ENCODE results near the gene HAVCR1.
"Not testable (repeated sequence)": the region's sequence is repeated elsewhere in the genome, so short reads cannot be mapped to it uniquely, and the experiment has no call there.

The HAVCR1 gene

GRCh38 chr5:157067005-157067404 is 8.1 kb upstream of the HAVCR1 start:
- TF ChIP-seq CTCF (IDR thresholded peaks at IDR 0.05; ENCODE audit: low read depth, low read length, missing control alignments), result no peak
- H3K4me3 ChIP-seq (ENCODE audit: low read depth, low read length), result no peak overlapping the region
- no peak for DNase-seq (ENCODE audit: low read depth)

GRCh38 chr5:157066080-157066479 is 7.2 kb upstream of the HAVCR1 start:
- no peak for TF ChIP-seq CTCF (IDR thresholded peaks at IDR 0.05; ENCODE audit: low read depth, low read length, missing control alignments)
- H3K4me3 ChIP-seq (ENCODE audit: low read depth, low read length), result no peak overlapping the region
- DNase-seq (ENCODE audit: low read depth), result no peak

- TF ChIP-seq CTCF (IDR thresholded peaks at IDR 0.05; ENCODE audit: low read depth, low read length, missing control alignments), result no peak
- H3K4me3 ChIP-seq (ENCODE audit: low read depth, low read length), result no peak overlapping the region
- DNase-seq (ENCODE audit: low read depth), result no peak
These were observed 5.0 kb upstream of the HAVCR1 start for GRCh38 chr5:157063776-157064430.

DNA sequence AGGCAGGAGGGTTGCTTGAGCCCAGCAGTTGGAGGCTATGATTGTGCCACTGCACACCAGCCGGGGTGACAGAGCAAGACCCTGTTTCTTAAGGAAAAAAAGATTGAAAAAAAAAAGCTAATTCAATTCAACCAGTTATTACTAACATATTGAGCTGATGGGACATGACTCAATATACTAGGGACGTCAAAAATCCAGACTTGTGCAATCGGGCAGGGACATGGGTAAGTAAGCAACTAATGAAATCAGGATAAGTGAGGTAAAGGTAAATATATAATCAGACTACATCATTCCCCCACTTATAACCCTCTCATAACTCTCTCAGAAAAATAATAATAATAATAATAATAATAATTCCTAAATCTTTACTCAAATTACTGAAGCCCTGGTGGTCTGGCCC is 975 bp upstream of the HAVCR1 start:
- no peak for TF ChIP-seq CTCF (IDR thresholded peaks at IDR 0.05; ENCODE audit: low read depth, low read length, missing control alignments)
- no peak for DNase-seq (ENCODE audit: low read depth)
- H3K4me3 ChIP-seq (ENCODE audit: low read depth, low read length), result no peak overlapping the region

GRCh38 chr5:157057459-157058370 is 1.2 kb downstream of the HAVCR1 start:
- TF ChIP-seq CTCF (IDR thresholded peaks at IDR 0.05; ENCODE audit: low read depth, low read length, missing control alignments), result no peak
- no peak overlapping the region for H3K4me3 ChIP-seq (ENCODE audit: low read depth, low read length)
- no peak for DNase-seq (ENCODE audit: low read depth)

DNA sequence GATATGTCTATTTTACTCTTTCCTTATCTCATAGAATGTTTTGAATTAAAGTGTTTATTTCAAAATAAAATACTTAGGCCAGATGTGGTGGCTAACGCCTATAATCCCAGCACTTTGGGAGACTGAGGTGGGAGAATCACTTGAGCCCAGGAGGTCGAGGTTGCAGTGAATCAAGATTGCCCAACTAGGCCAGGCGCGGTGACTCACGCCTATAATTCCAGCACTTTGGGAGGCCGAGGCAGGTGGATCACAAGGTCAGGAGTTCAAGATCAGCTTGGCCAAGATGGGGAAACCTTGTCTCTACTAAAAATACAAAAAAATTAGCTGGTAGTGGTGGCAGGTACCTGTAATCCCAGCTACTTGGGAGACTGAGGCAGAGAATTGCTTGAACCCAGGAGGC is 2.1 kb downstream of the HAVCR1 start:
- not testable (repeated sequence) for DNase-seq (ENCODE audit: low read depth); H3K4me3 ChIP-seq (ENCODE audit: low read depth, low read length)

GRCh38 chr5:157051604-157052245 is 7.2 kb downstream of the HAVCR1 start:
- DNase-seq (ENCODE audit: low read depth), result no peak
- H3K4me3 ChIP-seq (ENCODE audit: low read depth, low read length), result no peak overlapping the region
- no peak for TF ChIP-seq CTCF (IDR thresholded peaks at IDR 0.05; ENCODE audit: low read depth, low read length, missing control alignments)
